Heart left ventricle (tissue), 16 donors: ENCODE results near the gene CACTIN. TPM values are rescaled to one million over a fixed set of nuclear protein-coding genes. Genes with fewer than 3 reads are reported as not detected.

Source experiments
- ATAC-seq, 4 donors: fragments of 200-7000 bp; cut with Tn5 transposase; one replicate each; pipeline ENCODE4 v1.9.1; 2020 to 2022; ENCODE audit warnings: moderate library complexity in 4 of 4, mild to moderate bottlenecking in 3 of 4, moderate number of reproducible peaks in 1 of 4
- DNase-seq, 5 donors: peaks; one replicate each; pipeline ENCODE4 v3.0.0-alpha.2; 2020
- H3K27ac ChIP-seq, 12 donors: fragments of 200-600 bp; sonication (generic) in 4 of 12; one replicate each; pipeline versions ENCODE4 v1.5.0 to v1.8.0; 2016 to 2022; ENCODE audit warnings: mild to moderate bottlenecking in 2 of 12
- H3K27me3 ChIP-seq, 9 donors: fragments of 200-600 bp; sonication (generic) in 2 of 9; one replicate each; pipeline versions ENCODE4 v1.5.1 to v1.8.0; 2016 to 2022; ENCODE audit warnings: mild to moderate bottlenecking in 3 of 9
- H3K36me3 ChIP-seq, 9 donors: fragments of 200-600 bp; sonication (generic) in 2 of 9; one replicate each; pipeline versions ENCODE4 v1.5.0 to v1.8.0; 2018 to 2022; ENCODE audit warnings: mild to moderate bottlenecking in 2 of 9
- H3K4me1 ChIP-seq, 12 donors: fragments of 200-600 bp; sonication (generic) in 4 of 12; one replicate each; pipeline versions ENCODE4 v1.5.0 to v1.8.0; 2016 to 2022; ENCODE audit warnings: mild to moderate bottlenecking in 3 of 12
- H3K4me3 ChIP-seq, 12 donors: fragments of 200-600 bp; sonication (generic) in 4 of 12; one replicate each; pipeline versions ENCODE4 v1.5.0 to v1.8.0; 2017 to 2022; ENCODE audit warnings: mild to moderate bottlenecking in 9 of 12, moderate library complexity in 4 of 12
- H3K9me3 ChIP-seq, 12 donors: fragments of 200-600 bp; sonication (generic) in 4 of 12; one replicate each; pipeline versions ENCODE4 v1.5.0 to v1.8.0; 2016 to 2022; ENCODE audit warnings: mild to moderate bottlenecking in 1 of 12
- POLR2A ChIP-seq, 2 donors: fragments of 450-650 bp; IDR thresholded peaks; one replicate each; pipeline ENCODE4 v1.6.1; 2017; ENCODE audit warnings: antibody characterized with exemption in 2 of 2, mild to moderate bottlenecking in 2 of 2, moderate library complexity in 2 of 2
- WGBS, 4 donors: extraction: QIAGEN DNeasy Blood & Tissue Kit in 2 of 4; methylation state at CpG; one replicate each; pipeline versions ENCODE4 v1.1.5 to v1.1.7; 2013 to 2018; 5-methylcytosine and 5-hydroxymethylcytosine counted together
- intact Hi-C, 10 donors: fragments of 100-400 bp; cut with DNase I; formaldehyde crosslinking; loops; one replicate each; pipeline versions ENCODE4 v1.11.1 to v1.14.2; 2022
- polyA plus RNA-seq, 2 donors: library from polyadenylated mRNA; stranded (reverse); fragments of 200-250 nt; gene quantifications; one replicate each; pipeline ENCODE4 v1.2.3, GENCODE V29; 2013
- total RNA-seq, 9 donors: library from RNA; depleted of rRNA in 2 of 9; stranded (reverse); fragments of >200 nt in 2 of 9; fragmentation: NEBNext Ultra II Directional in 3 of 9; extraction: Animal tissue kit (Norgen Biotek cat#: 25700) in 3 of 9; gene quantifications; one replicate each; pipeline versions ENCODE4 v1.1.0 to v1.2.4, GENCODE V29; 2016 to 2023
- TF ChIP-seq, protein P1 (sequence below), 12 donors: fragments of 200-600 bp; sonication (generic) in 4 of 12; IDR thresholded peaks; one replicate each; pipeline versions ENCODE4 v1.5.0 to v1.8.0; 2018 to 2022; ENCODE audit warnings: antibody characterized with exemption in 12 of 12, mild to moderate bottlenecking in 5 of 12
- donor health status: ischemic (EF 13 %, LVEDD 7.1; RV severe dilation, severe dysfunction).
- donor health status: healthy with polysubstance abuse.
- donor health status: DM: no; HTN: yes; CAD: no.
- donor health status: DM: no; HTN: no; CAD: no.
- donor health status: ischemic (EF 25% LVEDD 6.9; RV normal size, moderate dysfunction).
- donor health status: ischemic (EF 25% LVEDD 5.7; RV mildly dilated, moderate dysfunction).
- donor health status: healthy.
- donor health status: DM: yes; HTN: yes; CAD: no.
- donor health status: ischemic (EF 35%, LVEDD 5.7; RV mildly dilated, moderate dysfunction).
- donor health status: nonischemic (EF 11% LVEDD 7.7; RV severe dilation, severe dysfunction).
- donor health status: DM: yes; HTN: yes; CAD: no.
- donor health status: PGD.
- donor health status: ischemic (EF 29% LVEDD 5.4; RV normal size, mild dysfunction).
- donor health status: nonischemic (EF 23%, LVEDD 6.1; RV moderate dilation, normal function).

Gene CACTIN
- total and polyA plus RNA-seq, 11 donors: 9.8 to 23.4 (median 14.1) TPM

DNA sequence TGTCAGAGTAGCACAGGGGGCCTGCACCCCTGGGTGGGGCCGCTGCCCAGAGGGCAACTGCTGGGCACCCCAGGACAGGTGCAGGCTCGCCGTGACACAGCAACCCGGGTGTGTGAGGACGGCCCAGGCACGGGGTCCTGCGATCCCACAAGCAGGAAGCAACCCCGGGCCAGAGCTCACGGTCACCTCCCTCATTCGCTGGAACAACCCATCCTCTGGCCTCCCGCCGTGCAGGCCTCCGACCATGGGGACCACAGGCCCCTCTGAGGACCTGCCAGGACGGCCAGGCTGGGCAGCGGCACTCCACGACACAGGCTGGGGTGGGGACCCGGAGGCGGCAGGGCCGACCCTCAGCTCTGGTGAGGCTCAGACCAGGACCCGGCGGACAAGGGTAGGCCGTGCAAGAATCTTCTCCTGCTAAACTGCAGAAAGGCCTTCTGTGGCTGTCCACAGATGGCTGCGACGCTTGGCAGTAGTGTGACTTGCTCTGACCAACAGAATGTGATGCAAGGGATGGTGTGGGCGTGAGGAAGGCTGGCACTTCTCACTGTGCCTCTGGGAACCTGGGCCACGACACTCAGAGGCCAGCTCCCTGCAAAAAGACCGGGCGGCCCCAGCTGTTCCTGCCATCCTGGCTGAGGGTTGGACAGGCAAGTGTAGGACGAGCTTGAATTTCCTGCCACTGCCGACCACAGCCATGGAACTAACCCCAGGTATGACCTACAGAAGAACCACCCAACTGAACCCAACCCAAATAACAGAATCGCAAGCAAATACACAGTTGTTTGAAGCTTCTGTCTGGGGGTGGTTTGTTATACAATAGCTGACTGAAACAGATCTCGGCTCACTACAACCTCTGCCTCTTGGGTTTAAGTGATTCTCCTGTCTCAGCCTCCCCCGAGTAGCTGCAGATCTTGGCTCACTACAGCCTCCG, 47.2 kb upstream of the CACTIN start:
- no peak for DNase-seq
- TF ChIP-seq POLR2A (IDR thresholded peaks at IDR 0.05): no peak
- TF ChIP-seq, protein P1, sequence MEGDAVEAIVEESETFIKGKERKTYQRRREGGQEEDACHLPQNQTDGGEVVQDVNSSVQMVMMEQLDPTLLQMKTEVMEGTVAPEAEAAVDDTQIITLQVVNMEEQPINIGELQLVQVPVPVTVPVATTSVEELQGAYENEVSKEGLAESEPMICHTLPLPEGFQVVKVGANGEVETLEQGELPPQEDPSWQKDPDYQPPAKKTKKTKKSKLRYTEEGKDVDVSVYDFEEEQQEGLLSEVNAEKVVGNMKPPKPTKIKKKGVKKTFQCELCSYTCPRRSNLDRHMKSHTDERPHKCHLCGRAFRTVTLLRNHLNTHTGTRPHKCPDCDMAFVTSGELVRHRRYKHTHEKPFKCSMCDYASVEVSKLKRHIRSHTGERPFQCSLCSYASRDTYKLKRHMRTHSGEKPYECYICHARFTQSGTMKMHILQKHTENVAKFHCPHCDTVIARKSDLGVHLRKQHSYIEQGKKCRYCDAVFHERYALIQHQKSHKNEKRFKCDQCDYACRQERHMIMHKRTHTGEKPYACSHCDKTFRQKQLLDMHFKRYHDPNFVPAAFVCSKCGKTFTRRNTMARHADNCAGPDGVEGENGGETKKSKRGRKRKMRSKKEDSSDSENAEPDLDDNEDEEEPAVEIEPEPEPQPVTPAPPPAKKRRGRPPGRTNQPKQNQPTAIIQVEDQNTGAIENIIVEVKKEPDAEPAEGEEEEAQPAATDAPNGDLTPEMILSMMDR (IDR thresholded peaks at IDR 0.05): no peak
- peak overlapping the region in 5 of 12 donors; percentile 2 to 100 (median 99) for H3K27ac ChIP-seq
- no peaks in the 10 kb centered on the region for H3K9me3 ChIP-seq
- ATAC-seq: no peak
- intact Hi-C loops: no loop called here
- H3K27me3 ChIP-seq: no peaks in the 10 kb centered on the region
- no peaks in the 10 kb centered on the region for H3K36me3 ChIP-seq
- H3K4me1 ChIP-seq: peaks cover 0 to 55% (median 39%) of the 10 kb centered on the region in 12 donors
- no peak overlapping the region for H3K4me3 ChIP-seq
- 94 to 96% (median 95%) methylated on average over 10 to 34 of the region's 34 CpGs for WGBS, 4 donors

DNA sequence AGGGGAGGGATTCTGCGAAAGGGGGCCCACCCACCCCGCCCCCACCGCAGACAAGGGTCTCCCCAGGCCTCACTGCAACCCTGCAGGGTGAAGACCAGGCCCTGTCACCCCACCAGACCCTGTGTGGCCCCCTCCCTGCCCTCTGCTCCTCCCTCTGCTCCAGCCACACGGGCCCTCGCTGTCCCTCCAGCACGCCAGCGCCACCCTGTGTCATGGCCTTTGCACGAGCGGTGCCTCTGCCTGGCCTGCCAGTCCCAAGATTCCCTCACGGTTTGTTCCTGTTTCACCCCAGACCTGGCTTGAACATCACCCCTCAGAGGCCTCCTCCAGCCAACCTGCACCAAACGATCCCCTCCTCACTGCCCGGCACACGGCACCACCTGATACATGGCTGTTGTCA, 46.4 kb upstream of the CACTIN start:
- DNase-seq (no peak), ATAC-seq (no peak)
- H3K27ac ChIP-seq: peak overlapping the region in 9 of 12 donors; percentile 2 to 100 (median 99)
- H3K27me3 ChIP-seq: no peaks in the 10 kb centered on the region
- no peak overlapping the region for H3K4me3 ChIP-seq
- peaks cover 0 to 63% (median 46%) of the 10 kb centered on the region in 12 donors for H3K4me1 ChIP-seq
- 90 to 92% (median 91%) methylated on average over 11 to 13 of the region's 13 CpGs for WGBS, 4 donors
- no peaks in the 10 kb centered on the region for H3K9me3 ChIP-seq
- no peak for TF ChIP-seq POLR2A (IDR thresholded peaks at IDR 0.05)
- TF ChIP-seq, protein P1 (IDR thresholded peaks at IDR 0.05): no peak
- intact Hi-C loops: no loop called here
- H3K36me3 ChIP-seq: no peaks in the 10 kb centered on the region

- ATAC-seq (no peak), DNase-seq (no peak)
- 86 to 93% (median 90%) methylated on average over 6 to 8 of the region's 8 CpGs for WGBS, 4 donors
- intact Hi-C loops: no loop called here
- peaks cover 0 to 67% (median 47%) of the 10 kb centered on the region in 12 donors for H3K4me1 ChIP-seq
- H3K27me3 ChIP-seq: no peaks in the 10 kb centered on the region
- TF ChIP-seq, protein P1 (IDR thresholded peaks at IDR 0.05): no peak
- TF ChIP-seq POLR2A (IDR thresholded peaks at IDR 0.05): no peak
- peak overlapping the region; percentile 89 to 100 (median 99) for H3K27ac ChIP-seq
- no peaks in the 10 kb centered on the region for H3K9me3 ChIP-seq
- no peak overlapping the region for H3K4me3 ChIP-seq
- H3K36me3 ChIP-seq: no peaks in the 10 kb centered on the region
Observed at GRCh38 chr19:3672575-3672948, 46.0 kb upstream of the CACTIN start.
